Tibial nerve (tissue), 4 donors: ENCODE measurements around the gene POLD4.

Source experiments
- CTCF ChIP-seq, 5 experiments: fragments of 200-600 bp in 3 of 5; fragments of 450-650 bp in 2 of 5; sonication (generic) in 3 of 5; IDR thresholded peaks; one replicate each; pipeline ENCODE4 v1.5.1; 2016 to 2019; ENCODE audit warnings: antibody characterized with exemption in 5 of 5, mild to moderate bottlenecking in 3 of 5, moderate library complexity in 2 of 5
- EP300 ChIP-seq, 2 donors: sonication (generic); formaldehyde crosslinking; IDR thresholded peaks; one replicate each; pipeline ENCODE4 v1.6.1; 2017; ENCODE audit warnings: antibody characterized with exemption in 2 of 2, mild to moderate bottlenecking in 1 of 2
- POLR2A ChIP-seq, 2 donors: fragments of 450-650 bp; IDR thresholded peaks; one replicate each; pipeline ENCODE4 v1.6.1; 2017; ENCODE audit warnings: antibody characterized with exemption in 2 of 2, mild to moderate bottlenecking in 2 of 2, moderate library complexity in 2 of 2

DNA sequence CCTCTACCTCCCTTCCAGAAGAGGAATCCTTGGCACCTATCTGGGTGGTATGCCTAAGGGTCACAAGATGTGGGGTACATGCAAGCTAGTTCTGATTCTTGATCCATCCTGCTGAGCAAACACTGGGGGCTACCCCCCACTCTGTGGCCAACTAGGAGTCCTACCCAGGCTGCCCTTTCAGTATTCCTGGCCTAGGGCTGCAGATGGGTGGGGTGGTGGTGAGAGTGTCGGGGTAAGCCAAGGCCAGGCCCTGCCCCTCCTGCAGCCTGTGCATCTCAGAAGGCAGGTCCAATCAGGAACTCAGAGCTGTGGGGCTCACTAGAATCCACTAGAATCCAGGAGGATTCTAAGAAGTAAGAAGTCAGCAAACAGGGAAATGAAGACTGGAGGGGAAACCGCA is 39.1 kb downstream of the POLD4 start:
- TF ChIP-seq CTCF (IDR thresholded peaks at IDR 0.05) (no peak), POLR2A (IDR thresholded peaks at IDR 0.05) (no peak), EP300 (IDR thresholded peaks at IDR 0.05) (no peak)
